HEK293 (cell line): Measurements from ENCODE around the gene AGO4.

Experiments
- EGR2 ChIP-seq: fragments of 450-650 bp; formaldehyde crosslinking; IDR thresholded peaks from 2 replicates; pipeline ENCODE4 v1.5.1; 2016; ENCODE audit warnings: low read depth, missing biosample characterization, missing genetic modification characterization
- MEIS1 ChIP-seq: sonication (generic); formaldehyde crosslinking; IDR thresholded peaks from 2 replicates; pipeline ENCODE4 v1.8.1; 2022; ENCODE audit warnings: missing genetic modification reagents, mild to moderate bottlenecking, borderline replicate concordance
- SCRT1 ChIP-seq: fragments of 450-650 bp; formaldehyde crosslinking; IDR thresholded peaks from 2 replicates; pipeline ENCODE4 v1.5.1; 2016; ENCODE audit warnings: missing biosample characterization, missing genetic modification characterization, borderline replicate concordance
- SP7 ChIP-seq: fragments of 450-650 bp; formaldehyde crosslinking; IDR thresholded peaks from 2 replicates; pipeline ENCODE4 v1.5.1; 2016; ENCODE audit warnings: missing biosample characterization, missing genetic modification characterization
- TRIM28 ChIP-seq: IDR thresholded peaks from 2 replicates; pipeline ENCODE4 v1.6.1; 2011; ENCODE audit warnings: low read length, control low read depth, borderline replicate concordance
- ZFHX2 ChIP-seq: fragments of 450-650 bp; formaldehyde crosslinking; conservative IDR thresholded peaks from 2 replicates; pipeline ENCODE4 v1.5.1; 2016; ENCODE audit warnings: missing biosample characterization, missing genetic modification characterization
- ZFP3 ChIP-seq: fragments of 450-650 bp; formaldehyde crosslinking; IDR thresholded peaks from 2 replicates; pipeline ENCODE4 v1.5.1; 2016; ENCODE audit warnings: low read depth, missing biosample characterization, missing genetic modification characterization
- ZFP41 ChIP-seq: fragments of 450-650 bp; formaldehyde crosslinking; IDR thresholded peaks from 2 replicates; pipeline ENCODE4 v1.5.1; 2016; ENCODE audit warnings: missing biosample characterization, missing genetic modification characterization, borderline replicate concordance
- ZNF121 ChIP-seq: fragments of 450-650 bp; formaldehyde crosslinking; IDR thresholded peaks from 2 replicates; pipeline ENCODE4 v1.5.1; 2016; ENCODE audit warnings: missing biosample characterization, missing genetic modification characterization
- ZNF155 ChIP-seq: fragments of 450-650 bp; formaldehyde crosslinking; IDR thresholded peaks from 2 replicates; pipeline ENCODE4 v1.5.1; 2016; ENCODE audit warnings: missing biosample characterization, missing genetic modification characterization
- ZNF248 ChIP-seq: fragments of 450-650 bp; formaldehyde crosslinking; IDR thresholded peaks from 2 replicates; pipeline ENCODE4 v1.5.1; 2017; ENCODE audit warnings: missing biosample characterization, missing genetic modification characterization
- ZNF521 ChIP-seq: fragments of 450-650 bp; formaldehyde crosslinking; IDR thresholded peaks from 2 replicates; pipeline ENCODE4 v1.5.1; 2017; ENCODE audit warnings: missing biosample characterization, mild to moderate bottlenecking, missing genetic modification characterization
- ZNF530 ChIP-seq: fragments of 450-650 bp; formaldehyde crosslinking; IDR thresholded peaks from 2 replicates; pipeline ENCODE4 v1.5.1; 2016; ENCODE audit warnings: low read depth, missing biosample characterization, missing genetic modification characterization
- ZNF670 ChIP-seq: fragments of 450-650 bp; formaldehyde crosslinking; IDR thresholded peaks from 2 replicates; pipeline ENCODE4 v1.5.1; 2016; ENCODE audit warnings: missing biosample characterization, missing genetic modification characterization, low read depth
- ZNF677 ChIP-seq: fragments of 450-650 bp; IDR thresholded peaks from 2 replicates; pipeline ENCODE4 v1.5.0; 2018; ENCODE audit warnings: missing biosample characterization, mild to moderate bottlenecking, missing genetic modification characterization, moderate library complexity
- ZXDB ChIP-seq: fragments of 450-650 bp; formaldehyde crosslinking; IDR thresholded peaks from 2 replicates; pipeline ENCODE4 v1.5.1; 2016; ENCODE audit warnings: missing biosample characterization, missing genetic modification characterization
- TF ChIP-seq, protein P1 (sequence below): fragments of 450-650 bp; formaldehyde crosslinking; IDR thresholded peaks from 2 replicates; pipeline ENCODE4 v1.5.1; 2016; ENCODE audit warnings: missing biosample characterization, missing genetic modification characterization
- TF ChIP-seq, protein P2 (sequence below): fragments of 450-650 bp; formaldehyde crosslinking; IDR thresholded peaks from 2 replicates; pipeline ENCODE4 v1.5.1; 2017; ENCODE audit warnings: missing biosample characterization, missing genetic modification characterization
- TF ChIP-seq, protein P3 (sequence below): fragments of 450-650 bp; formaldehyde crosslinking; IDR thresholded peaks from 2 replicates; pipeline ENCODE4 v1.5.1; 2016; ENCODE audit warnings: missing biosample characterization, missing genetic modification characterization
- TF ChIP-seq, protein P4 (sequence below): fragments of 450-650 bp; formaldehyde crosslinking; IDR thresholded peaks from 2 replicates; pipeline ENCODE4 v1.5.1; 2016; ENCODE audit warnings: missing biosample characterization, missing genetic modification characterization, borderline replicate concordance
- TF ChIP-seq, protein P5 (sequence below): fragments of 450-650 bp; formaldehyde crosslinking; conservative IDR thresholded peaks from 2 replicates; pipeline ENCODE4 v1.5.1; 2016; ENCODE audit warnings: low read depth, missing biosample characterization, missing genetic modification characterization

Gene AGO4

DNA sequence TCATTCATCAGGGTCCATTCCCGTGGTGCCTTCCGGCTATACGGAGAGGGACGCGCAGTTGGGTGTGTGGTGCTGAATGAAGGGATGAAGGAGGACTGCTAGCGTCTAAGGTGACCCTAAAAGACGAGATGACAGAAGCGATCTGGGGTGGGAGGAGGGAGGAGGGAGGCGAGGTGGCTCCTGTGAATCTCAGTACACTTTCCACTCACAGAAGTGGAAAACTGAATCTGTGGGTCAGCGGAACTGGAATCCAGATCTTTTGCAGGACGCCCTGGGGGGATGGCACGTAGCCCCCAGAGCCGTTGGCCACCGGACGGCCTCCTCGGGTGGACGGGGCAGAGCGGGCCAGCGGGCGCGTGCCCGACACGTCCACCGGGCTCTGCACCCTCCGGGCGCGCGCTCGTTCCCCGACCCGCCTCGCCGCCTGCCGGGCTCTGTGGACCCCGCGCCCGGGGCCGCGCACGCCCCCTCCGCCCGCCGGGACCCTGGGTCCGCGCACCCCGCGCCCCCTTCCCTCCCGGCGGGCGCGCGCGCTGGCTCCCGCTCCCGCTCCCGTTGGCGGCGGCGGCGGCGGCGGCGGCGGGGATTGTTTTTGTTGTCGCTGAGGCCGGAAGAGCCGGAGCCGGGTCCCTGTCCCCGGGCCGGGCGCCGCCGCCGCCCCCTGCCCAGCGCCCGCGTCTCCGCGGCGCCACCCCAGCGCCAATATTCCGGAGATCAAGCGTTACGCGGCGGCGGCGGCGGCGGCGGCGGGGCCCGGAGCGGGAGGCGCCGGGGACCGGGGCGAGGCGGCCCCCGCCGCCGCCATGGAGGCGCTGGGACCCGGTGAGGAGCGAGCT lies at the start of gene AGO4 (continued):
- TF ChIP-seq, protein P1, sequence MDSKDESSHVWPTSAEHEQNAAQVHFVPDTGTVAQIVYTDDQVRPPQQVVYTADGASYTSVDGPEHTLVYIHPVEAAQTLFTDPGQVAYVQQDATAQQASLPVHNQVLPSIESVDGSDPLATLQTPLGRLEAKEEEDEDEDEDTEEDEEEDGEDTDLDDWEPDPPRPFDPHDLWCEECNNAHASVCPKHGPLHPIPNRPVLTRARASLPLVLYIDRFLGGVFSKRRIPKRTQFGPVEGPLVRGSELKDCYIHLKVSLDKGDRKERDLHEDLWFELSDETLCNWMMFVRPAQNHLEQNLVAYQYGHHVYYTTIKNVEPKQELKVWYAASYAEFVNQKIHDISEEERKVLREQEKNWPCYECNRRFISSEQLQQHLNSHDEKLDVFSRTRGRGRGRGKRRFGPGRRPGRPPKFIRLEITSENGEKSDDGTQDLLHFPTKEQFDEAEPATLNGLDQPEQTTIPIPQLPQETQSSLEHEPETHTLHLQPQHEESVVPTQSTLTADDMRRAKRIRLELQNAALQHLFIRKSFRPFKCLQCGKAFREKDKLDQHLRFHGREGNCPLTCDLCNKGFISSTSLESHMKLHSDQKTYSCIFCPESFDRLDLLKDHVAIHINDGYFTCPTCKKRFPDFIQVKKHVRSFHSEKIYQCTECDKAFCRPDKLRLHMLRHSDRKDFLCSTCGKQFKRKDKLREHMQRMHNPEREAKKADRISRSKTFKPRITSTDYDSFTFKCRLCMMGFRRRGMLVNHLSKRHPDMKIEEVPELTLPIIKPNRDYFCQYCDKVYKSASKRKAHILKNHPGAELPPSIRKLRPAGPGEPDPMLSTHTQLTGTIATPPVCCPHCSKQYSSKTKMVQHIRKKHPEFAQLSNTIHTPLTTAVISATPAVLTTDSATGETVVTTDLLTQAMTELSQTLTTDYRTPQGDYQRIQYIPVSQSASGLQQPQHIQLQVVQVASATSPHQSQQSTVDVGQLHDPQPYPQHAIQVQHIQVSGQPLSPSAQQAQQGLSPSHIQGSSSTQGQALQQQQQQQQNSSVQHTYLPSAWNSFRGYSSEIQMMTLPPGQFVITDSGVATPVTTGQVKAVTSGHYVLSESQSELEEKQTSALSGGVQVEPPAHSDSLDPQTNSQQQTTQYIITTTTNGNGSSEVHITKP (tag by site-specific recombination): 0 out of 2 replicates have a peak, but pooled peaks have one; percentile 9
- TF ChIP-seq ZFP3 (tag by site-specific recombination): no peak
- no peak for TF ChIP-seq EGR2
- no peak for TF ChIP-seq ZNF521
- TF ChIP-seq ZFP41 (tag by site-specific recombination): no peak
- TF ChIP-seq ZNF530 (tag by site-specific recombination): no peak
- 0 out of 2 replicates have a peak, but pooled peaks have one; percentile 17 for TF ChIP-seq SP7
- no peak for TF ChIP-seq MEIS1 (CRISPR knock-in tag)
- TF ChIP-seq, protein P2, sequence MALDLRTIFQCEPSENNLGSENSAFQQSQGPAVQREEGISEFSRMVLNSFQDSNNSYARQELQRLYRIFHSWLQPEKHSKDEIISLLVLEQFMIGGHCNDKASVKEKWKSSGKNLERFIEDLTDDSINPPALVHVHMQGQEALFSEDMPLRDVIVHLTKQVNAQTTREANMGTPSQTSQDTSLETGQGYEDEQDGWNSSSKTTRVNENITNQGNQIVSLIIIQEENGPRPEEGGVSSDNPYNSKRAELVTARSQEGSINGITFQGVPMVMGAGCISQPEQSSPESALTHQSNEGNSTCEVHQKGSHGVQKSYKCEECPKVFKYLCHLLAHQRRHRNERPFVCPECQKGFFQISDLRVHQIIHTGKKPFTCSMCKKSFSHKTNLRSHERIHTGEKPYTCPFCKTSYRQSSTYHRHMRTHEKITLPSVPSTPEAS (tag by site-specific recombination): no peak
- no peak for TF ChIP-seq ZNF121 (tag by site-specific recombination)
- TF ChIP-seq ZNF670 (tag by site-specific recombination): no peak
- TF ChIP-seq, protein P3, sequence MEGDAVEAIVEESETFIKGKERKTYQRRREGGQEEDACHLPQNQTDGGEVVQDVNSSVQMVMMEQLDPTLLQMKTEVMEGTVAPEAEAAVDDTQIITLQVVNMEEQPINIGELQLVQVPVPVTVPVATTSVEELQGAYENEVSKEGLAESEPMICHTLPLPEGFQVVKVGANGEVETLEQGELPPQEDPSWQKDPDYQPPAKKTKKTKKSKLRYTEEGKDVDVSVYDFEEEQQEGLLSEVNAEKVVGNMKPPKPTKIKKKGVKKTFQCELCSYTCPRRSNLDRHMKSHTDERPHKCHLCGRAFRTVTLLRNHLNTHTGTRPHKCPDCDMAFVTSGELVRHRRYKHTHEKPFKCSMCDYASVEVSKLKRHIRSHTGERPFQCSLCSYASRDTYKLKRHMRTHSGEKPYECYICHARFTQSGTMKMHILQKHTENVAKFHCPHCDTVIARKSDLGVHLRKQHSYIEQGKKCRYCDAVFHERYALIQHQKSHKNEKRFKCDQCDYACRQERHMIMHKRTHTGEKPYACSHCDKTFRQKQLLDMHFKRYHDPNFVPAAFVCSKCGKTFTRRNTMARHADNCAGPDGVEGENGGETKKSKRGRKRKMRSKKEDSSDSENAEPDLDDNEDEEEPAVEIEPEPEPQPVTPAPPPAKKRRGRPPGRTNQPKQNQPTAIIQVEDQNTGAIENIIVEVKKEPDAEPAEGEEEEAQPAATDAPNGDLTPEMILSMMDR (tag by site-specific recombination): no peak
- 0 out of 2 replicates have a peak, but pooled peaks have one; percentile 17 for TF ChIP-seq ZFHX2 (tag by site-specific recombination)
- no peak for TF ChIP-seq ZNF155 (tag by site-specific recombination)
- TF ChIP-seq, protein P4, sequence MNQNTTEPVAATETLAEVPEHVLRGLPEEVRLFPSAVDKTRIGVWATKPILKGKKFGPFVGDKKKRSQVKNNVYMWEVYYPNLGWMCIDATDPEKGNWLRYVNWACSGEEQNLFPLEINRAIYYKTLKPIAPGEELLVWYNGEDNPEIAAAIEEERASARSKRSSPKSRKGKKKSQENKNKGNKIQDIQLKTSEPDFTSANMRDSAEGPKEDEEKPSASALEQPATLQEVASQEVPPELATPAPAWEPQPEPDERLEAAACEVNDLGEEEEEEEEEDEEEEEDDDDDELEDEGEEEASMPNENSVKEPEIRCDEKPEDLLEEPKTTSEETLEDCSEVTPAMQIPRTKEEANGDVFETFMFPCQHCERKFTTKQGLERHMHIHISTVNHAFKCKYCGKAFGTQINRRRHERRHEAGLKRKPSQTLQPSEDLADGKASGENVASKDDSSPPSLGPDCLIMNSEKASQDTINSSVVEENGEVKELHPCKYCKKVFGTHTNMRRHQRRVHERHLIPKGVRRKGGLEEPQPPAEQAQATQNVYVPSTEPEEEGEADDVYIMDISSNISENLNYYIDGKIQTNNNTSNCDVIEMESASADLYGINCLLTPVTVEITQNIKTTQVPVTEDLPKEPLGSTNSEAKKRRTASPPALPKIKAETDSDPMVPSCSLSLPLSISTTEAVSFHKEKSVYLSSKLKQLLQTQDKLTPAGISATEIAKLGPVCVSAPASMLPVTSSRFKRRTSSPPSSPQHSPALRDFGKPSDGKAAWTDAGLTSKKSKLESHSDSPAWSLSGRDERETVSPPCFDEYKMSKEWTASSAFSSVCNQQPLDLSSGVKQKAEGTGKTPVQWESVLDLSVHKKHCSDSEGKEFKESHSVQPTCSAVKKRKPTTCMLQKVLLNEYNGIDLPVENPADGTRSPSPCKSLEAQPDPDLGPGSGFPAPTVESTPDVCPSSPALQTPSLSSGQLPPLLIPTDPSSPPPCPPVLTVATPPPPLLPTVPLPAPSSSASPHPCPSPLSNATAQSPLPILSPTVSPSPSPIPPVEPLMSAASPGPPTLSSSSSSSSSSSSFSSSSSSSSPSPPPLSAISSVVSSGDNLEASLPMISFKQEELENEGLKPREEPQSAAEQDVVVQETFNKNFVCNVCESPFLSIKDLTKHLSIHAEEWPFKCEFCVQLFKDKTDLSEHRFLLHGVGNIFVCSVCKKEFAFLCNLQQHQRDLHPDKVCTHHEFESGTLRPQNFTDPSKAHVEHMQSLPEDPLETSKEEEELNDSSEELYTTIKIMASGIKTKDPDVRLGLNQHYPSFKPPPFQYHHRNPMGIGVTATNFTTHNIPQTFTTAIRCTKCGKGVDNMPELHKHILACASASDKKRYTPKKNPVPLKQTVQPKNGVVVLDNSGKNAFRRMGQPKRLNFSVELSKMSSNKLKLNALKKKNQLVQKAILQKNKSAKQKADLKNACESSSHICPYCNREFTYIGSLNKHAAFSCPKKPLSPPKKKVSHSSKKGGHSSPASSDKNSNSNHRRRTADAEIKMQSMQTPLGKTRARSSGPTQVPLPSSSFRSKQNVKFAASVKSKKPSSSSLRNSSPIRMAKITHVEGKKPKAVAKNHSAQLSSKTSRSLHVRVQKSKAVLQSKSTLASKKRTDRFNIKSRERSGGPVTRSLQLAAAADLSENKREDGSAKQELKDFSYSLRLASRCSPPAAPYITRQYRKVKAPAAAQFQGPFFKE (tag by site-specific recombination): no peak
- 0 out of 2 replicates have a peak, but pooled peaks have one; percentile 34 for TF ChIP-seq ZXDB
- TF ChIP-seq, protein P5, sequence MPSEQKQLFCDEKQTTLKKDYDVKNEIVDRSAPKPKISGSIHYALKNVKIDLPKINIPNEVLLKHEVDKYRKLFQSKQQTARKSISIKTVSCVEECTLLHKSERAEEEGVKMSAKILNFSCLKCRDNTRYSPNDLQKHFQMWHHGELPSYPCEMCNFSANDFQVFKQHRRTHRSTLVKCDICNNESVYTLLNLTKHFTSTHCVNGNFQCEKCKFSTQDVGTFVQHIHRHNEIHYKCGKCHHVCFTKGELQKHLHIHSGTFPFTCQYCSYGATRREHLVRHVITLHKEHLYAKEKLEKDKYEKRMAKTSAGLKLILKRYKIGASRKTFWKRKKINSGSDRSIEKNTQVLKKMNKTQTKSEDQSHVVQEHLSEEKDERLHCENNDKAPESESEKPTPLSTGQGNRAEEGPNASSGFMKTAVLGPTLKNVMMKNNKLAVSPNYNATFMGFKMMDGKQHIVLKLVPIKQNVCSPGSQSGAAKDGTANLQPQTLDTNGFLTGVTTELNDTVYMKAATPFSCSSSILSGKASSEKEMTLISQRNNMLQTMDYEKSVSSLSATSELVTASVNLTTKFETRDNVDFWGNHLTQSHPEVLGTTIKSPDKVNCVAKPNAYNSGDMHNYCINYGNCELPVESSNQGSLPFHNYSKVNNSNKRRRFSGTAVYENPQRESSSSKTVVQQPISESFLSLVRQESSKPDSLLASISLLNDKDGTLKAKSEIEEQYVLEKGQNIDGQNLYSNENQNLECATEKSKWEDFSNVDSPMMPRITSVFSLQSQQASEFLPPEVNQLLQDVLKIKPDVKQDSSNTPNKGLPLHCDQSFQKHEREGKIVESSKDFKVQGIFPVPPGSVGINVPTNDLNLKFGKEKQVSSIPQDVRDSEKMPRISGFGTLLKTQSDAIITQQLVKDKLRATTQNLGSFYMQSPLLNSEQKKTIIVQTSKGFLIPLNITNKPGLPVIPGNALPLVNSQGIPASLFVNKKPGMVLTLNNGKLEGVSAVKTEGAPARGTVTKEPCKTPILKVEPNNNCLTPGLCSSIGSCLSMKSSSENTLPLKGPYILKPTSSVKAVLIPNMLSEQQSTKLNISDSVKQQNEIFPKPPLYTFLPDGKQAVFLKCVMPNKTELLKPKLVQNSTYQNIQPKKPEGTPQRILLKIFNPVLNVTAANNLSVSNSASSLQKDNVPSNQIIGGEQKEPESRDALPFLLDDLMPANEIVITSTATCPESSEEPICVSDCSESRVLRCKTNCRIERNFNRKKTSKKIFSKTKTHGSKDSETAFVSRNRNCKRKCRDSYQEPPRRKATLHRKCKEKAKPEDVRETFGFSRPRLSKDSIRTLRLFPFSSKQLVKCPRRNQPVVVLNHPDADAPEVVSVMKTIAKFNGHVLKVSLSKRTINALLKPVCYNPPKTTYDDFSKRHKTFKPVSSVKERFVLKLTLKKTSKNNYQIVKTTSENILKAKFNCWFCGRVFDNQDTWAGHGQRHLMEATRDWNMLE (tag by site-specific recombination): no peak
- TF ChIP-seq ZNF677 (tag by site-specific recombination): no peak
- TF ChIP-seq SCRT1 (tag by site-specific recombination): no peak
- TF ChIP-seq ZNF248: no peak
- TF ChIP-seq TRIM28: no peak
